H1 (cell line): ENCODE data around the gene METAP1D.

Source experiments
- CEBPB ChIP-seq: IDR thresholded peaks from 2 replicates; pipeline ENCODE4 v1.6.1; 2012; ENCODE audit warnings: low read depth, low read length
- GTF2F1 ChIP-seq: IDR thresholded peaks from 2 replicates; pipeline ENCODE4 v1.6.1; 2012; ENCODE audit warnings: low read depth, low read length, improper control_type of control experiment, borderline replicate concordance
- JUND ChIP-seq: IDR thresholded peaks from 2 replicates; pipeline ENCODE4 v1.6.1; 2011; ENCODE audit warnings: mild to moderate bottlenecking, improper control_type of control experiment, low read length
- POLR2A ChIP-seq, 2 experiments: IDR thresholded peaks; 1 replicate in 1 of 2; 2 replicates in 1 of 2; pipeline ENCODE4 v1.6.1; 2011; ENCODE audit warnings: low read depth in 2 of 2, low read length in 2 of 2, mild to moderate bottlenecking in 2 of 2; ENCODE audit errors: control extremely low read depth in 1 of 2
- RFX5 ChIP-seq: IDR thresholded peaks from 2 replicates; pipeline ENCODE4 v1.6.1; 2011; ENCODE audit warnings: low read depth, low read length, improper control_type of control experiment, borderline replicate concordance
- TF ChIP-seq, protein P1 (sequence below), 3 experiments: IDR thresholded peaks; 1 replicate in 2 of 3; 2 replicates in 1 of 3; pipeline versions ENCODE4 v1.5.1 to v1.6.1; 2011; ENCODE audit warnings: low read length in 3 of 3, mild to moderate bottlenecking in 3 of 3, inconsistent platforms in 2 of 3, low read depth in 1 of 3, moderate library complexity in 1 of 3; ENCODE audit not compliant: insufficient read depth in 1 of 3; ENCODE audit errors: control extremely low read depth in 1 of 3
- TF ChIP-seq, protein P2 (sequence below): IDR thresholded peaks from 2 replicates; pipeline ENCODE4 v1.6.1; 2012; ENCODE audit warnings: inconsistent platforms

DNA sequence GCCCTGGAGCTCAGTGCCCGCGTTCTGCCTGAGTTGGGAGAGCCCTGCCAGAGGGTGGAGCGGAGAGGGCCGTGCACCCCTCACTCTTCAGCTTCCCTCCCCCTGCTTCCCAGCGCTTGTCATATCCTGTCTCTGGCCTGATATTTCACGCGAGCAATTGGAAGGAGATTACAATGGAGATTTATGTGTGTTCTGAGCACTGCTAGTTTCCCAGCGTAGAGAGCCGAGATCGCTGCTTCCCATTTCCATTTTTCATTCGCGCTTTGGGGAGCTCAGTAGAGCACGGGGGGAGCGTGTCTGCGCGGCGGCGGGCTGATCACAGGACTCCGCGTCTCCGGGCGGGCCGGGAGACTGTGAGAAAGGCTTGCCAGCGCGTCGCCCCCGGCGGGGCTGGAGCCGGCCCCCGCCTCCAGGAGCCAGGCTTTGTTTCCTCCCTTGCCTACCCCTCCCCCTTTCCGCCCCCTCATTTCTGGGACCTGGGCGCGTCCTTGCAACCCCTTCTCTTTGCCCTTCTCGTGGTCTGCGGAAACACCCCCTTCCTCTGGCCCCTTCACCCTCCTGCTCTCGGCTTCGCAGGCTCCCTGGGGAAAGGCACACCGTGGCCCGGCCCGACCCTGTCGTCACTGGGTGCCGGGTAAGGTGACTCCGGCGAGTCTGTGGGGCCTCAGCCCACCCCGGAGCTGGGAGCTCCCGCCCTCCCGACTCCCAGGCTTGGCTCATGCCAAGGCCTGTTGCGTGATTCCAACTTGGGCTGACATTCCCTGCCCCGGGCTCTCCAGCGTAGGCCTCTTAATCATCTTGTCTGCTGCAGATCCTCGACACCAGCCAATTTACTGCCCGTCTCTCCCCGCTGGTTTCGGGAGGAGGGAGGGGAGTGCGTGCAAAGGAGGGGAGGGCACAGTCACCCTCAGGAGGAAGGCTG is 97.1 kb downstream of the METAP1D start:
- TF ChIP-seq, protein P1, sequence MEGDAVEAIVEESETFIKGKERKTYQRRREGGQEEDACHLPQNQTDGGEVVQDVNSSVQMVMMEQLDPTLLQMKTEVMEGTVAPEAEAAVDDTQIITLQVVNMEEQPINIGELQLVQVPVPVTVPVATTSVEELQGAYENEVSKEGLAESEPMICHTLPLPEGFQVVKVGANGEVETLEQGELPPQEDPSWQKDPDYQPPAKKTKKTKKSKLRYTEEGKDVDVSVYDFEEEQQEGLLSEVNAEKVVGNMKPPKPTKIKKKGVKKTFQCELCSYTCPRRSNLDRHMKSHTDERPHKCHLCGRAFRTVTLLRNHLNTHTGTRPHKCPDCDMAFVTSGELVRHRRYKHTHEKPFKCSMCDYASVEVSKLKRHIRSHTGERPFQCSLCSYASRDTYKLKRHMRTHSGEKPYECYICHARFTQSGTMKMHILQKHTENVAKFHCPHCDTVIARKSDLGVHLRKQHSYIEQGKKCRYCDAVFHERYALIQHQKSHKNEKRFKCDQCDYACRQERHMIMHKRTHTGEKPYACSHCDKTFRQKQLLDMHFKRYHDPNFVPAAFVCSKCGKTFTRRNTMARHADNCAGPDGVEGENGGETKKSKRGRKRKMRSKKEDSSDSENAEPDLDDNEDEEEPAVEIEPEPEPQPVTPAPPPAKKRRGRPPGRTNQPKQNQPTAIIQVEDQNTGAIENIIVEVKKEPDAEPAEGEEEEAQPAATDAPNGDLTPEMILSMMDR (IDR thresholded peaks at IDR 0.05; ENCODE audit: control extremely low read depth in 1 of 3, insufficient read depth in 1 of 3, low read depth in 1 of 3, low read length in 3 of 3) = no peak
- TF ChIP-seq RFX5 (no peak), CEBPB (no peak), POLR2A (IDR thresholded peaks at IDR 0.05; ENCODE audit: control extremely low read depth in 1 of 2, low read depth in 2 of 2, low read length in 2 of 2) (no peak), JUND (no peak), GTF2F1 (no peak)
- TF ChIP-seq, protein P2, sequence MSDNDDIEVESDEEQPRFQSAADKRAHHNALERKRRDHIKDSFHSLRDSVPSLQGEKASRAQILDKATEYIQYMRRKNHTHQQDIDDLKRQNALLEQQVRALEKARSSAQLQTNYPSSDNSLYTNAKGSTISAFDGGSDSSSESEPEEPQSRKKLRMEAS = no peak
